Nephron progenitor cell (in vitro differentiated cells): Measurements from ENCODE around the gene FDXACB1.

ENCODE experiments used
- DNase-seq: peaks from one replicate; pipeline ENCODE4 v3.0.0; 2021
- H3K27ac Mint-ChIP-seq: 2 replicates; pipeline ENCODE4 v1.8.0; 2021; ENCODE audit warnings: mild to moderate bottlenecking, moderate library complexity, mixed read lengths
- H3K27me3 Mint-ChIP-seq: 2 replicates; pipeline ENCODE4 v1.8.0; 2021; ENCODE audit warnings: mild to moderate bottlenecking, low read depth, mixed read lengths; ENCODE audit not compliant: poor library complexity
- H3K36me3 Mint-ChIP-seq: 2 replicates; pipeline ENCODE4 v1.8.0; 2021; ENCODE audit warnings: low read depth, mixed read lengths
- H3K4me1 Mint-ChIP-seq: 2 replicates; pipeline ENCODE4 v1.8.0; 2021; ENCODE audit warnings: mixed read lengths
- H3K4me3 Mint-ChIP-seq: 2 replicates; pipeline ENCODE4 v1.8.0; 2021; ENCODE audit warnings: mild to moderate bottlenecking, moderate library complexity, mixed read lengths
- H3K9me3 Mint-ChIP-seq: 2 replicates; pipeline ENCODE4 v1.8.0; 2021; ENCODE audit warnings: mild to moderate bottlenecking, moderate library complexity, mixed read lengths
- CTCF ChIP-seq: fragments of 200-600 bp; sonication (generic); IDR thresholded peaks from 2 replicates; pipeline ENCODE4 v1.5.0; 2021; ENCODE audit warnings: antibody characterized with exemption

Gene FDXACB1

GRCh38 chr11:111860257-111860656 lies 18.7 kb downstream of the FDXACB1 start:
- Mint-ChIP-seq H3K36me3 (peaks cover 66% of the 10 kb centered on the region), H3K4me3 (no peak overlapping the region), H3K9me3 (no peaks in the 10 kb centered on the region), H3K27ac (no peak overlapping the region), H3K27me3 (no peaks in the 10 kb centered on the region), H3K4me1 (no peaks in the 10 kb centered on the region)
- DNase-seq: no peak
- TF ChIP-seq CTCF: no peak

DNA sequence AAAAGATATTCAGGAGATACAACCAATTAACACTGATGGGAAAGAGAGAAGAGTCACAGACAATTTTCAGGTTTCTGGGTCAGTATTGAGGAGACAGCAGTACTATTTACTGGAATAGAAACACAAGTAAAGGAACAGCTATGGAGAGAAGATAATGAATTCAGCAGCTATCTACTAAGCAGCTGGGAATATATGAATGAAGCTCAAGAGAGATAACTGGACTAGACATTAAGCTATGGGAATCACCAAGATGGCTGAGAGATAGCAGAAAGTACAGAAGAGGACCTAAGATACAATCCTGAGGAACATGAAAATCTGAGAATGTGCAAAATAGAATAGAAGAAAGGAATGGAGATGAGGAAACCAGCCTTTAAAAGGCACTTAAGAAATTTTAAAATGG lies 23.5 kb downstream of the FDXACB1 start:
- H3K36me3 Mint-ChIP-seq: peaks cover 66% of the 10 kb centered on the region
- H3K4me3 Mint-ChIP-seq: no peak overlapping the region
- no peak for DNase-seq
- H3K9me3 Mint-ChIP-seq: no peaks in the 10 kb centered on the region
- no peaks in the 10 kb centered on the region for H3K4me1 Mint-ChIP-seq
- H3K27ac Mint-ChIP-seq: no peak overlapping the region
- no peak for TF ChIP-seq CTCF
- no peaks in the 10 kb centered on the region for H3K27me3 Mint-ChIP-seq

DNA sequence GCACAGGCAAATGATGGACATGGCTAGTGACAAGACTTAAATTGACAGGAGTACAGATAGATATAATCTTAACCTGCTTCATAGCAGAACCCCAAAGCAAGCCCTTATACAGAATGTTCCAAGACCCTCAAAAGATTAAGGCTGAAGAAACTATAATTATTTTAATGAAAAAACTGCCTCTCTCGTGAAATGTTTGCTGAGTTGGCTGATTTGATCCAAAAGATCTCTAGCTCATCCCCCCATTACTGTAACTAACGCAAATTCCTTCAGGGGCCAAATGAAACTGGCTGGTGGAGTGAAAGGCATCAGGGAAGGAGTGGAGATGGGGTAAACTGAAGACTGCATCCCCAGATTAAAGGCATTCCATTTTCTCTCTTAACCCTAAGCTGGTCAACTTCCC lies 26.9 kb downstream of the FDXACB1 start:
- H3K27ac Mint-ChIP-seq: no peak overlapping the region
- H3K27me3 Mint-ChIP-seq: no peaks in the 10 kb centered on the region
- no peaks in the 10 kb centered on the region for H3K9me3 Mint-ChIP-seq

GRCh38 chr11:111851636-111852035 lies 27.3 kb downstream of the FDXACB1 start:
- DNase-seq: no peak
- H3K4me1 Mint-ChIP-seq: no peaks in the 10 kb centered on the region
- no peak for TF ChIP-seq CTCF
- no peaks in the 10 kb centered on the region for H3K9me3 Mint-ChIP-seq
- peaks cover 54% of the 10 kb centered on the region for H3K36me3 Mint-ChIP-seq
- H3K27me3 Mint-ChIP-seq: no peaks in the 10 kb centered on the region
- H3K4me3 Mint-ChIP-seq: no peak overlapping the region
- H3K27ac Mint-ChIP-seq: no peak overlapping the region

More for the DNA sequence above, 26.9 kb downstream of the FDXACB1 start:
- Mint-ChIP-seq H3K36me3 (peaks cover 57% of the 10 kb centered on the region), H3K4me1 (no peaks in the 10 kb centered on the region), H3K4me3 (no peak overlapping the region)
- no peak for TF ChIP-seq CTCF
- DNase-seq: no peak

GRCh38 chr11:111851067-111851466 lies 27.9 kb downstream of the FDXACB1 start:
- DNase-seq: no peak
- TF ChIP-seq CTCF: no peak
- Mint-ChIP-seq H3K4me3 (no peak overlapping the region), H3K36me3 (peaks cover 54% of the 10 kb centered on the region), H3K9me3 (no peaks in the 10 kb centered on the region), H3K27ac (no peak overlapping the region), H3K27me3 (no peaks in the 10 kb centered on the region), H3K4me1 (no peaks in the 10 kb centered on the region)

DNA sequence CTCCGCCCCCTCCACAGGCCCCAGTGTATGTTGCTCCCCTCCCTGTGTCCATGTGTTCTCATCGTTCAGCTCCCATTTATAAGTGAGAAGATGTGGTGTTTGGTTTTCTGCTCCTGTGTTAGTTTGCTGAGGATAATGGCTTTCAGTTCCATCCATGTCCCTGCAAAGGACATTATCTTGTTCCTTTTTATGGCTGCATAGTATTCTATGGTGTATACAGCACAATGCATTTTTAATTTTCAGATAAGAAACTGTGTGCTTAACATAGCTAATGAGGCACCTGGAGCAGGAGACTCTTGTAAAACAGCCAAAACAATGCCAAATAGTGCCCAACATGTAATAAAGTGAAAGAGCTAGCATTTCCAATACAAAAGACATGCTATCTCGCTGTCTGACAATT lies 29.3 kb downstream of the FDXACB1 start:
- H3K4me1 Mint-ChIP-seq: no peaks in the 10 kb centered on the region
- no peak for DNase-seq
- no peak overlapping the region for H3K4me3 Mint-ChIP-seq
- H3K9me3 Mint-ChIP-seq: no peaks in the 10 kb centered on the region
- H3K27ac Mint-ChIP-seq: no peak overlapping the region
- no peak for TF ChIP-seq CTCF
- no peaks in the 10 kb centered on the region for H3K27me3 Mint-ChIP-seq
- peaks cover 45% of the 10 kb centered on the region for H3K36me3 Mint-ChIP-seq
